GM21825 (cell line): ENCODE measurements around the gene TM9SF2.
A peak's percentile ranks its signal among the peaks of the same experiment; 100 is the strongest.
"Not testable (repeated sequence)": the region's sequence is repeated elsewhere in the genome, so short reads cannot be mapped to it uniquely, and the experiment has no call there.

Experiments
- ATAC-seq: cut with Tn5 transposase; IDR thresholded peaks from one replicate; pipeline ENCODE4 v1.9.1; 2021; ENCODE audit warnings: mild to moderate bottlenecking, moderate library complexity; ENCODE audit not compliant: unreplicated experiment

TM9SF2 gene

GRCh38 chr13:99528547-99528946 lies 27.3 kb downstream of the TM9SF2 start:
- peak; percentile 80 for ATAC-seq

- ATAC-seq: no peak
Observed at GRCh38 chr13:99536023-99536422, 34.8 kb downstream of the TM9SF2 start.

DNA sequence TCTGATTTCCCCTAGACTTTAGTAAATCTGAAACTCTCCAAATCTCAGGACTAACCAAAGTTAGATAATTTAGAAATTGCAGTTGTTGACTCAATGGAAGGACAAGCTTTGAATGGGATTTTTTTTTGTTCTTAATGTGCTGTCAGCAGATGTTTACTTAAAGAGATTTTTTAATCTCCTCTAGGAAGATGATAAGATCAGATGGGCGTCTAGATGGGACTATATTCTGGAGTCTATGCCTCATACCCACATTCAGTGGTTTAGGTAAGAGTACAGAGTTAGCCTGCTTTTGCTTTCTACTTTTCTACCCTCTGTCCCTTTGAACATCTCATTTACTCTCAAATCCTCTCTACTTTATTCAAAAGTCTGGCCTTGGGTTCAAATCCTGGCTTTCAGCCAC lies 39.3 kb downstream of the TM9SF2 start:
- ATAC-seq: no peak

GRCh38 chr13:99542788-99543406 lies 41.6 kb downstream of the TM9SF2 start:
- ATAC-seq: peak; percentile 98

GRCh38 chr13:99545361-99545760 lies 44.1 kb downstream of the TM9SF2 start:
- ATAC-seq: no peak

DNA sequence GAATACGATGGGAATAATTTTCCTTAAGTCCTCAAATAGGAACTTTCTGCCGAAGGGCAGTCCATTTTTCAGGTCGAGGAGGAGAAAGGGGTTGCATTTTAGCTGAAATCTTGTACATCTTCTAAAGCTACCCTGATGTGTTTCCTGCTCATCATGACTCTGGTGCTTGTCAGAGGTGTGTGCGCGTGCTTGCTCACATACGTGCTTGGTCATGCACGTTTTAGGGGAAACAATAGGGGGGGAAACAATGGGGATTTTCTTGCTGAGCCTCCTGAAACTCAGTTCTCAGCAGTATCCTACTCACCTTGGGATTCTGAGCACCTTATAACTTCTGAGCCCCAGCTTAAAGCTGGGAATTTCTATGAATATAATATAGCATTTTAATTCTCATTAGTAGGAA lies 44.7 kb downstream of the TM9SF2 start:
- ATAC-seq: no peak

DNA sequence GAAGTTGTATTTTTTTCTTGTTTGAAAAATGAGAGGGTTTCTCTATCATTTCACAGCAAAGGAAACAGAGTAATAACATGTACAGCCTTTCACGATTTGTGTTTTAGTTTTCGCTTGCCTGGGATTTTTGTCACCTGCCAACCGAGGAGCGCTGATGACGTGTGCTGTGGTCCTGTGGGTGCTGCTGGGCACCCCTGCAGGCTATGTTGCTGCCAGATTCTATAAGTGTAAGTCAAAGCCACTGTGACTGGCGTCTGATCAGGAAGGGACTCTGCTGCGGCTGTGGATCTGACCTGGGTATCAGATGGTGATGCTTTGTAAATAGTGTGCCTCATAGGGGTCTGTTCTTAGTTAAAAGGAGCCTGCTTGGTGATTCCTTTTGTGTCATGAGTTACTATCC lies 45.6 kb downstream of the TM9SF2 start:
- no peak for ATAC-seq

DNA sequence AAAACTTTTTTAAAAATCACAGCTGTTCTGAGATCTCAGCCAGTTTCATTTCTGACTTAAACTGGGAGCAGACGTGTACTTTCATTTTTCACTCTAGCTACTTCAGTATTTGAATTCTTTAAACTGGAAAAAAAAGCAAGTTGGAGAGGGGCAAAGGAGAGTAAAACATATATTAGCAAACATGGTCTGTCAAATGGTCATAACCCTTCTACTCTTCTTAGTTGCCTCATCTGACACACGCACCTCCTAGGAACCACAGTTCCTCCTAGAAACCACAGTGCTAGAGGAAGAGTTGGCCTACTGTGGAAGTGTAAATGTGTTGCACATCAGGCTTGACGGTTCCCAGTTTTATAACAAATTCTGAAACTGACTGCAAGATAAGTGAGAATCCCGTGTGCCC lies 47.2 kb downstream of the TM9SF2 start:
- peak; percentile 78 for ATAC-seq

- no peak for ATAC-seq
Observed at GRCh38 chr13:99553033-99553432, 51.8 kb downstream of the TM9SF2 start.

- ATAC-seq: no peak
Observed at GRCh38 chr13:99555149-99555548, 53.9 kb downstream of the TM9SF2 start.

GRCh38 chr13:99556867-99557443 lies 55.7 kb downstream of the TM9SF2 start:
- no peak for ATAC-seq

DNA sequence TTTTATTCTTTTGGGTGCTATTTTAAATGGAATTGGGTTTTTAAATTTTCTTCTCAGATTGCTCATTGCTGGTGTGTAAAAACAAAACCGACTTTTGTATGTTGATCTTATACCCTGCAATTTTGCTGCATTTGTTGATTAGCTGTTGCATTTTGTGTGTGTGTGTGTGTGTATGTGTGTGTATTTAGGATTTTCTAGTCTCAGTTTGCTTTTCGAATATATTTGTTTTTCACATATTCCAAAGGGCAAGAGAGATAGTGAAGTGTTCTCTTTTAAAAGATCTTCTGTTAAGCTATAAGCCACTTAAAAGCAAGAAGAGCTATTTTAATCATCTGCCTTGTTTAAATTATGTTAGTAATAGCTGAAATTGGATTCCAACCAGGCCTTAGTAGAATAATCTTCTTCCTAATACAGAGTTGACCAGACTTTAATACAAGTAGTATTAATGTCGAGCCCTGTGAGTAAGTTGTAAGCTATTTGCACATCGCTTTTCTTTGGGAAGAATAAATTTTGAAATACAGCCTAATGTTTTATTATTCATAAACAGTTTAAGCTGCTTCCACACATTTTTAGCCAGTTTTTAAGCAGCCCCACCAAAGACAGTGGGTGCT lies 57.4 kb downstream of the TM9SF2 start:
- ATAC-seq: no peak

DNA sequence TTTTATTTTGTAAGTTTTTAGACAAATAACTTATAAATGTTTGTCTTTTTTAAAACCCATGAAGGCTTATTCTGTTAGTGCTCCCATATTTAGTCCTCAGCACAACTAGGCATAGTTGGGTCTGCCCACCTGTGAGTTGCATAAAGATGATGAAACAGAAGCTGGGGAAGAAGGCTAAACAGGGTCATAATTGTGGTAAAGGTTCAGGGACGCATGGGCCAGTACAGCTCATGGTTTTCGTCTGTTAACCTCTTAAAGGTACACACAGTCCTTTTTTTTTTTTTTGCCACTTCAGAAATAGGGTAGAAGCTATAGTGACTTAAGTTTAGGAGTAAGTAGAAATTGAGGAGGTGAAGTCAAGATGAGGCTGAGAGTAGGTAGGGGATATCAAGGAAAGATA lies 58.3 kb downstream of the TM9SF2 start:
- ATAC-seq: no peak

DNA sequence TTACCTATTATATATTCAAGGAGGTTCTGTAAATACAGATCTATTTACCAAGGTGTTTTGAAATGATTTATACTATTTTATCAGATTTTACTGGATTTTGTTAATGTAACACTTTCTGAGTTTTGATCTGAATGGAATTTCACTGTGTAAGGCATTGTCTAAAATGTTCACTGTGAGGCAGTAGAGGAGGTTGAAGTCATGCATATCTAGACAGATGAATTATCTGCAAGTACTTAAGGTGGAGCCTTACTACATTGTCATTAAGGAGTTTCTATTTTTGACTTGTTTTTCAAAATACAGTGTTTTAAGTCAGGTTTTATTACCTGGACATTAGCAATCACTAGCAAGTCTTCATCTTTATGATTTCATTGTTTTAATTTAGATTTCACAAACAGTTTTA lies 62.1 kb downstream of the TM9SF2 start:
- no peak for ATAC-seq

GRCh38 chr13:99564386-99564785 lies 63.1 kb downstream of the TM9SF2 start:
- no peak for ATAC-seq

DNA sequence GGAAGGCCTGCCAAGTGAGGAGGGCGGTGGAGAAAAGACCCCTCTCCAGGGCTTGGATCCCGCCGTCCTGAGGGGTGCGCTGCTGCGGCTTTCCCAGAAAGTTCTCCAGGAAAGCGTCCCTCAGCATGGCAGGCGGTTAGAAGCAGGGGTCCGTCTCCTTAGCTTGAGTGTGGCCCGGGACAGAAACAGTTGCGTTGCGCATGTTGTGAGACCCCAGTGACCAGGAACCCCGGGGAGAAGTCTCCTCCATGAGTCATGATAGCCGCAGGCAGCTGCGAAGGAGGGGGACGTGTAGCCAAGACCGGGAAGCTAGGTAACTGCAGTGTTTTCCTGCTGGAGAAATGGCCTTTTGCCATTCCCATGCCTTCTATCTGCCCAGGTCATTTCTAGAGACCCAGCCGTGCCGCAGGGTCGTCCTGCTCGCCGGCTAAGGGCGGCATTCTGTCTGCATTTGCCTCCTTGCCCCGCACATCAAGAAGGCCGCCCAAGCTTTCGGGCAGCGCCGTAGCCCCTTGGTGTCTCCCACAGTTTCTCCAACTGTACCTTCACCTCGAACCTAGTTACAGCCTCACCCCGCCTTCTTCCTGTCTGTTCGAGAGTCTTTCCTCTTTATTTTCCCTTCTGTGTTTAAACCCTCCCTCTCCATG lies 64.3 kb downstream of the TM9SF2 start:
- ATAC-seq: no peak

DNA sequence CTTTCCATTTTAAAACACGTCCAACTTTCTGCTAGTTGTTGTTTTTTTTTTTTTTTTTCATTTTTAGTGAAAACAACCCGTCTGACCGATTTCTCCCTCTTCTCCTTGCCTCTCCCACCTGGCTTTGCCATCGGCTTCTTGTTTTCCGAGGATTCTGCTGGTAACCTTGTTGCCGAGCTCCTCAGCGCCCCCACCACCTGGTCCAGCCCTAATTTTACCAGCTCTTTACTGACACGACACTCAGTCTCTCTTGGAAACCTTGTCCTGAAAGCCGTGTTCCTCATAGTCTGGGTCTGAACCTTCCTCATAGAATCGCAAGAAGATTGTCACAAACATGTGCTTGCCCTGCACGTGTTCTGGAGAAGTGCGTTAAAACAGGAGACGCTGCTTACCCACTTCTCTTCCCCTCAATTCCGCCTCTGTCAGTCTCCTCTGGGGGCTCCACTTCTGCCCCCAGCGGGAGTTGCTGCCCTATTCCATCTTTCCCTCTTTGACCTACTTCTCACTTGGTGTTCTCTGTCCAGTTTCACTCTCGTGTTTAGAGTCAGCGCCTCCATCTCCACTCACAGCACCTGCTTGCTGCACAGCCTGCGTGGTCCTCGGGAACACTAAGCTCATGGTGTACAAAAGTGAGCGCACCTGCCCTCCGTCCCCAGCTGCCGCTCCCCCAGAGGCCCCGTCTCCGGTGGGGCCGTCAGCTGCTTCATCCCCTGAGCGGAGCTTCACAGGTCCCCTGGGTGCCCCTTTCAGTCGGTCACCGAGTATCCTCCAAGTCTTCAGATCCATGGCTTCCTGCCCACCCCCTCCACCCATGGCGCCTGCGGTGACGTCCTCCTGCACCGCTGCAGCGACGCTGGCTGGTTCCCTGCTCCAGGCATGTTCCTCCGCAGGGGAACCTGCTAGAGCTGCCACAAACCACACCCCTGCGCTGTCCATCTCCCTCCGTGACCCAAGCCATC lies 65.1 kb downstream of the TM9SF2 start:
- ATAC-seq: no peak

GRCh38 chr13:99568901-99569300 lies 67.6 kb downstream of the TM9SF2 start:
- ATAC-seq: not testable (repeated sequence)

DNA sequence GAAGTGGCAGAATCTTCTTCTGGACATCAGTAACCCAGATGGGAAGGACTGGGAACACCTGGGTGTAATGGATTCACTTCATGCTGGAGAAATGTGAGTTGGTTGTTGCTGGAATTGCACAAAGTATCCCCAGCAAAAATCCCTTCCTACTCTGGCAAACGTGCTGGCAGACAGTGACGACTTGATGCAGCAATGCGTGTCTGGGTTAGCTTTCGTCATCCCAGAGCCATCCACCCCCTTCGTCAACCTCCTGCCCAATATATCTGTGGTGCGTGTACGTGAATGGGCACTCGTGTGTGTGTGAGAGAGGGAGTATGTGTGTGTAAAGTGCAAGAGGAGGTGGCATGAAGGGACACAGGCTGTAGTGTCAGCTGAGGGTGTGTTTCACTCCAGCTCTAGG lies 70.9 kb downstream of the TM9SF2 start:
- ATAC-seq: no peak

GRCh38 chr13:99572921-99573320 lies 71.6 kb downstream of the TM9SF2 start:
- ATAC-seq: no peak
